Activated T-helper 17 cell treated with anti-CD3 and anti-CD28 coated beads, Interleukin-2, amount 50 U/mL, for 72 hours (primary cell): ENCODE data around the gene ATP13A5. TPM values are rescaled to one million over a fixed set of nuclear protein-coding genes. Genes with fewer than 3 reads are reported as not detected.

Experiments used
- ATAC-seq: fragments of 150-1000 bp; cut with Tn5 transposase; replicated peaks from 2 replicates; pipeline ENCODE4 v1.10.0; 2021; ENCODE audit warnings: mild to moderate bottlenecking, moderate library complexity
- H3K27ac Mint-ChIP-seq: one replicate; pipeline ENCODE4 v1.8.0; 2022; ENCODE audit warnings: mixed read lengths
- H3K27me3 Mint-ChIP-seq: one replicate; pipeline ENCODE4 v1.8.0; 2022; ENCODE audit warnings: mixed read lengths
- H3K36me3 Mint-ChIP-seq: one replicate; pipeline ENCODE4 v1.8.0; 2022; ENCODE audit warnings: low read depth, mild to moderate bottlenecking, mixed read lengths
- H3K4me1 Mint-ChIP-seq: one replicate; pipeline ENCODE4 v1.8.0; 2022; ENCODE audit warnings: mixed read lengths
- H3K4me3 Mint-ChIP-seq: one replicate; pipeline ENCODE4 v1.8.0; 2022; ENCODE audit warnings: mild to moderate bottlenecking, mixed read lengths
- H3K9me3 Mint-ChIP-seq: one replicate; pipeline ENCODE4 v1.8.0; 2022; ENCODE audit warnings: mixed read lengths
- total RNA-seq, 2 donors: library from RNA; stranded (reverse); gene quantifications; one replicate each; pipeline ENCODE4 v1.2.3, GENCODE V29; 2022

ATP13A5 gene
- total RNA-seq, 2 donors from 2014 or later: not detected

DNA sequence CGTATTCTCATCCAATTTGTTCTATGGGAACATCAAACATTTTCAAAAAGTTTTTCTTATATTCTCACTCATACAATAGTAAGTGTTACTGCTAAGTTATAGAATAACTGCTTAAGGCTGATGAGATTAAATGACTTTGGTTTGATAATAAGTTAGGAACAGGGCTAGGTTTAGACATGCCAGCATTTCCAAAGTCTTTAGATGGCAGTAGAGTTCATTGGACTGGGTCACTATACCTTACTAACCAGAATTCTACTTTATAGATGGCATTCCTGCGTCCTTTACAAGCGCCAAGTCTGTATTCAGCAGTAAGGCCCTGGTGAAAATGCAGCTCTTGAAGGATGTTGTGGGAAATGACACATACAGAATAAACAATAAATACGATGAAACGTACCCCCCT, 115.8 kb downstream of the ATP13A5 start:
- H3K27me3 Mint-ChIP-seq: no peaks in the 10 kb centered on the region
- H3K27ac Mint-ChIP-seq: no peak overlapping the region
- no peaks in the 10 kb centered on the region for H3K36me3 Mint-ChIP-seq
- no peak overlapping the region for H3K4me3 Mint-ChIP-seq
- no peaks in the 10 kb centered on the region for H3K4me1 Mint-ChIP-seq
- H3K9me3 Mint-ChIP-seq: no peaks in the 10 kb centered on the region
- ATAC-seq: no peak

DNA sequence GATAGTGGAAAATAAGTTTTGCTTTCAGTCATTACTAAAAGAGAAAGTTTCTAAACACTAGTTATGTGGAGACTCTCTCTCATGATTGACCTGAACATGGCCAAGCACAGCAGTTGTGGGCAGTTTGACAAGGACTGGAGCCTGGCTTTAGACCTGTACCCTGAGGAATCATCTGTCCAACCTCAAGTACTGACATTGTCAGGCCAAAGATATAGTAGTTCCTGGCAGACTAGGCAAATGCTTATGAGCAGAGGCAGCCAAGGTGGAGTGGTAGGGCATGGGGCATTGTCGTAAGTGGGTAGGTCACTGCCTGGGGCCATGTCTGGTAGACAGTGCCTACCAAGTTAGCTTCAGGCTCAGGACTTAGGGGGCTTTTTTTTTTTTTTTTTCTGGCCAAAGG, 116.6 kb downstream of the ATP13A5 start:
- no peak for ATAC-seq
- H3K4me1 Mint-ChIP-seq: no peaks in the 10 kb centered on the region
- no peaks in the 10 kb centered on the region for H3K36me3 Mint-ChIP-seq
- H3K4me3 Mint-ChIP-seq: no peak overlapping the region
- H3K9me3 Mint-ChIP-seq: no peaks in the 10 kb centered on the region
- H3K27me3 Mint-ChIP-seq: no peaks in the 10 kb centered on the region
- no peak overlapping the region for H3K27ac Mint-ChIP-seq

DNA sequence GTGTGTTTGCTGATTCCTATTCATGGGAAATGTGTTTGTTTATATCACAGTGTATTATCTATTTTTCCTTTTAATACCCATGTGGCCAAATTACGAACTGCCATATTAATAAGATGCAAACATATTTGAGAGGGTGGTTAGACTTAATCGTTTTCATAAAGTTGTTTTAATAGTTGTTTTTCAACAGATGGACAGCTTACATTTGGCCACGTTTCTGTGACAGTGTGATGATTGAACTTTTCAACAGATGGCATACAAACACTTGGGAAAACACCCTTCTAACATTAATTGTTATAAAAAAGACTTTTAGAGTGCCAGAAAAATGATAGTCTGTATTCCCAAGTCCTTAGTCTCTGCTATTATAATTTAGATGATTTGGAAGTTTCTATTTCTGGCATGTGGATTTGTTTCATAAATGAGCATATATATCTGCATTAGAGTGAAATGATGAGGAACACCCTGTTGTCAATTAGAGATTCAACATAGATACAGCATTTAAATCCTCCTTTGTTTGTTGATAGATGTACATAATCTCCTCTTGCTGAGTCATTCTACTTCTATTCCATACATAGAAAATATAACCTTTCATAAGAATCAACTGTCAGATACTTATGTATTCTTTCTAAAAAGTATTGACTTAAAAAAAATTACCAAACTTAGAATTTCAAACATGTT, 124.4 kb downstream of the ATP13A5 start:
- Mint-ChIP-seq H3K4me1 (no peaks in the 10 kb centered on the region), H3K4me3 (no peak overlapping the region)

DNA sequence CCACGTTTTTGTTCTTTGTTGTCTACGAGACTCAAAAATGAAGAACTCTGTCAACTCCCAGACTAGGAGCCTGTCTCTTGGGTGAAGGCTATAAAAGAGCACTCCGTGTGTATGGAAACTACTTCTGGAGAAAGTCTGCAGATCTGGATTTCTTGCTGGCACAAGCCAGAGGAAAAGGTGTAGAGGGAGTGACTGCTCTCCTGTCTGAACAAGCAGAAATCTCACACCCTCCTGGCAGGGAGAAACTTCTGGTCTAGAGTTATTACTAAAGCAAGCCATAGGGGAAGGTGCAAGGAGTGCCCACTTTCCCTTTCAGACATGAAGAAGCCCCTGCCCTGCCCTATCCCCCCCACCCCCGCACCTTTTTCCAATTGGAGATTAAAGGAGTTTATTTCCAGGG, 128.1 kb downstream of the ATP13A5 start:
- H3K4me3 Mint-ChIP-seq: no peak overlapping the region
- ATAC-seq: no peak
- no peaks in the 10 kb centered on the region for H3K4me1 Mint-ChIP-seq
- H3K27ac Mint-ChIP-seq: no peak overlapping the region
- peaks cover 23% of the 10 kb centered on the region for H3K27me3 Mint-ChIP-seq
- H3K9me3 Mint-ChIP-seq: peaks cover 38% of the 10 kb centered on the region
- H3K36me3 Mint-ChIP-seq: no peaks in the 10 kb centered on the region

More for the DNA sequence above, 124.4 kb downstream of the ATP13A5 start:
- Mint-ChIP-seq H3K27ac (no peak overlapping the region), H3K9me3 (peaks cover 15% of the 10 kb centered on the region), H3K27me3 (peaks cover 20% of the 10 kb centered on the region), H3K36me3 (no peaks in the 10 kb centered on the region)
- no peak for ATAC-seq

DNA sequence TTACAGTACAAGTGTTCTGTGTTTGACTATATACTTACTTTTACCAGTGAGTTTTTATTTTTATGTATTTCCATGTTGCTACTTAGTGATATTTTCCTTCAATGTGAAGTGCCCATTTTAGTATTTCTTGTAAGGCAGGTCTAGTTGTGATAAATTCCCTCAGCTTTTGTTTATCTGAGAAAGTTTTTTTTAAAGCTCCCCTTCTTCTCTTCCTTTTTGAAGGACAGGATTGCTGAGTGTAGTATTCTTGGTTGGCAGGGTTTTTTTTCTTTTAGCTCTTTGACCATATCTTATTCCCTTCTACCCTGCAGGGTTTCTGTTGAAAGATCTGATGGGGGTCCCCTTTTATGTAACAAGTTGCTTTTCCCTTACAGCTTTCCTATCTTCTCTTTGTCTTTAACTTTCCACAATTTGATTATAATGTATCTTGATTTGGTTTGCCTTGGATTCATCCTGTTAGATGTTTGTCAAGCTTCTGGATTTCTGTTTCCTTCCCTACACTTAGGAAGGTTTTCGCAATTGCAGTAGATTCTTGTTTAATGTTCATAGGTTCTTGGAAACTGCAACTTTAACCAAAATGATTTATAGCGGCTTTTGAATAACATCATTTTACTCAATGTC, 129.6 kb downstream of the ATP13A5 start:
- no peak overlapping the region for H3K4me3 Mint-ChIP-seq
- H3K27ac Mint-ChIP-seq: no peak overlapping the region
- H3K36me3 Mint-ChIP-seq: no peaks in the 10 kb centered on the region
- no peak for ATAC-seq
- H3K27me3 Mint-ChIP-seq: peaks cover 24% of the 10 kb centered on the region
- H3K4me1 Mint-ChIP-seq: no peaks in the 10 kb centered on the region
- H3K9me3 Mint-ChIP-seq: peaks cover 38% of the 10 kb centered on the region

DNA sequence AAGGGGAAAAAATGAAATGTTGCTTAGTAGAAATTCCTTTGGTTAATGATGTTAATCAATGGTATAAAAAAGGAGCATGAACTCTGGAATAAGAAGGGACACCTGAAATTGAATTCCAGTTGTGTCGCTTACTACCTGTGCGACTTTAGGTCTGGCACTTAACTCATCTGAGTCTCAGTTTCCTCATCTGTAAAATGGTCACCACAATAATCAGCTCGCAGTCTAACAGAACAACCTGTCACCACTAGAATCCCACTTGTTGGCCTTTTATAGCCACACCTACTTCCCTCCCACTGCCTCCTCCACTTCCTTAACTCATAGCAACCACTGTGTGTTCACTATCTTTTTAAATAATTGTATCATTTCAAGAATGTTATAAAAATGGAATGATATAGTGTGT, 135.0 kb downstream of the ATP13A5 start:
- H3K4me3 Mint-ChIP-seq: no peak overlapping the region
- no peak overlapping the region for H3K27ac Mint-ChIP-seq
- ATAC-seq: no peak
- no peaks in the 10 kb centered on the region for H3K4me1 Mint-ChIP-seq
- no peaks in the 10 kb centered on the region for H3K36me3 Mint-ChIP-seq
- H3K27me3 Mint-ChIP-seq: peaks cover 37% of the 10 kb centered on the region
- peaks cover 19% of the 10 kb centered on the region for H3K9me3 Mint-ChIP-seq

DNA sequence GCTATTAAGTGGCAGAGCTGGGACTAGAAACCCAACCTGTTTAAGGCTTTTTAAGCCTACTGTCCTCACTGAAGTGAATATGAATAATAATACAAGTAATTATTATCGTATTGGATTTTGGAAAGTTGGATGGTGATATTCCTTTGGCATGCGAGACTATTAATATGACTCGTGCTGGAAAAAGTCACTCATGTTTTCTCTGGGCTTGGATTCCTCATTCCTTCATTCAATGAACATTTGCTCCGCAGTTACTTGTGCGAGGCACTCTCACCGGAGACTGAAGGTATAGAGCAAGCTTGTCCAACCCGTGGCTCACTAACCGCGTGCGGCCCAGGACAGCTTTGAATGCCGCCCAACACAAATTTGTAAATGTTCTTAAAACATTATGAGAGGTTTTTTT, 136.8 kb downstream of the ATP13A5 start:
- H3K27me3 Mint-ChIP-seq: peaks cover 38% of the 10 kb centered on the region
- H3K4me1 Mint-ChIP-seq: no peaks in the 10 kb centered on the region
- ATAC-seq: no peak
- H3K4me3 Mint-ChIP-seq: no peak overlapping the region
- H3K27ac Mint-ChIP-seq: no peak overlapping the region
- H3K36me3 Mint-ChIP-seq: no peaks in the 10 kb centered on the region
- H3K9me3 Mint-ChIP-seq: peaks cover 6% of the 10 kb centered on the region

DNA sequence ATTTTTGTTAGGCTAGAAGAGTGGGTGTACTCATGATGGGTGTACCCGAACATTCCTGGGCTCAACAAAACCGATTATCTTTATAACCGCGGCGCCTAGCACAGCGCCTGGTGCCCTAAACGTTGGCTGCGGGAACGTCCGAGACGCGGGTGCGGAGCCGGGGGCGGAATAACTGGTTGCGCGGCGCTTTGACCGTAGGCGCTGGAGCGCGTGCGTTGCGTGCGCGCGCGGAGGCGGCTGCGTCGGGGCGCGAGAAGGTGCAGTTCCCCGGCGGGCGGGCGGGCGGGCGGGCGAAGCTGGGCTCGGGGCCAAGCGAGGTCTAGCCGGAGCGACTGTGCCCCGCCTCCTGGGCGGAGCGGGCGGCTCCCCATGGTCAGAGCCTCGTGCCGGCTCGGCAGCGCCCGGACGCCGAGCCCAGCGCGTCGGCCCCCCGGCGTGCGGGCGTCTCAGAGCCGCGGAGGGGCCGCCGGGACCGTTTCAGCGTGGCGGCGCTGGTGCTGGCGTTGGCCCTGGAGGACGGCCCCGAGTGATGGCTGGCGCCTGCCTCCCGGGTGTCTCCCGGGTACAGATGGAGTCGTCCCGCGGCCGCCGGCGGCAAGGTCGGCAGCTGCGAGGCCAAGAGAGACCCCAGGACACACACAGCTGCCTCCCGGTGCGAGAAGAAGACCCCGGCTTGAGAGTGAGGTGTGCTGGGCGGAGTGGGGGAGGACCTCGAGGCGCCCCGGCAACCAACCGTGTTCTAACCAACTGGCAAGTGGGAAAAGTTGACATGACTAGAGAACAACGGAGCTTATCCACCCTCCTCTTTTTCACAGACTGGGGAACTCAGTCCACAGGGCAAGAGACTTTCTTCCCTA, 137.5 kb downstream of the ATP13A5 start, which contains the start of gene PLAAT1:
TSS of gene PLAAT1 (plus strand) at position 373 of the 857 bp plus-strand sequence. CDS start 14,429 bp downstream, outside the sequence.
- H3K4me1 Mint-ChIP-seq: no peaks in the 10 kb centered on the region
- peaks cover 35% of the 10 kb centered on the region for H3K27me3 Mint-ChIP-seq
- H3K36me3 Mint-ChIP-seq: no peaks in the 10 kb centered on the region
- peaks cover 5% of the 10 kb centered on the region for H3K9me3 Mint-ChIP-seq
- ATAC-seq: peak; percentile 47
- H3K27ac Mint-ChIP-seq: no peak within 1 kb of the TSS
- peak within 1 kb of the TSS; percentile 37 for H3K4me3 Mint-ChIP-seq

DNA sequence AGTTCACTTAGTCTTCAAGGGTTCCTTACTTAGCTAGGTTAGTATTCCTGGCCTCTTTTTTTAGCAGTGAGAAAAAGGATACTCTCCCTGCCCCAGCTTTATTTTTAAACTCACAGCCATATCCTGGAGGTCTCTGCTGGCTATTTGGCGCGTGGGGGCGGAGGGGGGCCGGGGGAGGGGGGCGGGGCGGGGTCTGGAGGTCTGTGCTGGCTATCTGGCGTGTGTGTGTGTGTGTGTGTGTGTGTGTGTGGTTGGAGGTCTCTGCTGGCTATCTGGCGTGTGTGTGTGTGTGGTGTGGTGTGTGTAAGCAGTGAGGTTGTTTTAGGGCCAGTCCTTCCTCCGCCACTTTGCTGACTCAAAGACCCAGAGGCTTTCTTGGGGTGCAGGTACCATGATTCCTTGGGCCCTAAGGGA, 138.1 kb downstream of the ATP13A5 start:
- Mint-ChIP-seq H3K27me3 (peaks cover 30% of the 10 kb centered on the region), H3K4me3 (peak overlapping the region; percentile 37), H3K9me3 (no peaks in the 10 kb centered on the region), H3K27ac (no peak overlapping the region), H3K4me1 (no peaks in the 10 kb centered on the region), H3K36me3 (no peaks in the 10 kb centered on the region)
- ATAC-seq: no peak

DNA sequence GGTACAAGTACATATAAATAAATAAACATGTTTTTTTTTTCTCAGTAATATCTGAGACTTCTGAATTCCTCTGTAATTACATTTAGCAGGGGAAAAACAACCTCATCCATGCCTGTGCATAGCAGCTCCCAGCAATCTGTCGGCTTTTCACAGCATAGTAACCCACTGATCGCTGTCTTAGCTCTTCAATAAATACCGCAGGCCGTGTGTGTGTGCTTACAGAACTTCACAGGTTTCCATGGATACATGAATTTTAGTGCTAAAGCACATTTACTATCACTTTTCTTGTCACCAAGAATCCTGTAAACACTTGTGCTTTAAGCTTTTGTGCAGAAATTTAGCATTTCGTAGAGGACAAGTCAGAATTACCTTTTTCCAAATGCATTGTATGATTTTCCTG, 141.5 kb downstream of the ATP13A5 start:
- Mint-ChIP-seq H3K27ac (no peak overlapping the region), H3K36me3 (no peaks in the 10 kb centered on the region), H3K27me3 (peaks cover 13% of the 10 kb centered on the region), H3K4me3 (no peak overlapping the region), H3K4me1 (no peaks in the 10 kb centered on the region), H3K9me3 (no peaks in the 10 kb centered on the region)
- ATAC-seq: no peak

DNA sequence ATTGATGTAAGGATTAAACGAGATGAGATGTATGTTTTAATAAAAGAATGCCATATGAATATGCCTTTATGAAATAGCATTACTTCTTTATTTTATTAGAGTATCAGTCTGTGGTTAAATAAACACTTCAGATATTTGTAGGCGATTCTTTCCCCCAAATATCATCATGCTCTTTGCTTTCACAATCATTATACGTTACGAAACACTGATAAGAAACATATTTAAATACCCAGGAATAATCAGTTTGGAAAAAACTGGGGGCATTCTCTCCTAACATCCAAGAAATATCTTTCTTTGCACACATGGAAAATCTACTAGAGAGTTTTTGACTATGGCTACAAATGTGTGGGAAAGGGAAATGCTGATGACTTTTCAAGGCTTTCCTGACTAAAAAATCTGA, 142.0 kb downstream of the ATP13A5 start:
- ATAC-seq: no peak
- no peaks in the 10 kb centered on the region for H3K4me1 Mint-ChIP-seq
- no peaks in the 10 kb centered on the region for H3K36me3 Mint-ChIP-seq
- H3K27ac Mint-ChIP-seq: no peak overlapping the region
- peaks cover 10% of the 10 kb centered on the region for H3K27me3 Mint-ChIP-seq
- no peaks in the 10 kb centered on the region for H3K9me3 Mint-ChIP-seq
- no peak overlapping the region for H3K4me3 Mint-ChIP-seq

DNA sequence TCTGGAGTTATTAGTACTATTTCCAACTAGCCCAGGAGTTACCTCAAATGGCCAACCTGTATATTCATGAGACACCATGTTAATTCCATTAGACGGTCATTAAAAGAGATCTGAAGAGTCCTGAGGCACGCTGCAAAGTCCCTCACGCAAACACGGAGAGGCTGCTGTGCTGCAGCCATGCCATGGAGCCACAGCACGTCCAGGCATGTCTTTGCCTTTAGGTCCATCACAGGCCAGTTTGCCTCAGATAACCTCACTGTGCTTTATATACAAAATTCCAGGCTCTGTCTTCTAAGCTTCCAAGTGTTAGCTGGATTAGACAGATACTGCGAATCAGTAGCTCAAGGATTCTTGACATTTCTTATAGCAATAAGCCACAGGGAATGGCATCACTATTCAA, 147.4 kb downstream of the ATP13A5 start:
- peaks cover 9% of the 10 kb centered on the region for H3K27me3 Mint-ChIP-seq
- no peak overlapping the region for H3K4me3 Mint-ChIP-seq
- H3K4me1 Mint-ChIP-seq: no peaks in the 10 kb centered on the region
- no peak overlapping the region for H3K27ac Mint-ChIP-seq
- ATAC-seq: no peak
- H3K36me3 Mint-ChIP-seq: no peaks in the 10 kb centered on the region
- H3K9me3 Mint-ChIP-seq: no peaks in the 10 kb centered on the region

DNA sequence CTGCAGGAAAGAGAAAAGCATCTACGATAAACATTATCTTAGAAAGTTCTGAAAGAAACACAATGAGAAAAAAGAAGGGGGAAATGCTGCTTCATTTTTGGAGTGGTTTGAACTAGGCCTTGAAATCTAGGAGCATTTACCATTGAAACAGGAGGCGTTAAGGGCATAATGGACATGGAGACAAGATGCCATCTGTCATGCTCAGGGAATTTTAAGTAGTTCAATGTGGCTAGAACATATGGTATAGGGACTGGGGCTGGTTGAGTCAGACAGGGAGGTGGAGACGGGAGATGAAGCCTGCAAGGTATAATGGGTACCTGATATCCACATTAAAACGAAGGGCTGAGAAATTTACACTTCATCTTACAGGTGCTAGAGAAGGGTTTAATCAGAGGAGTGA, 147.9 kb downstream of the ATP13A5 start:
- ATAC-seq: no peak
- Mint-ChIP-seq H3K4me1 (no peaks in the 10 kb centered on the region), H3K27ac (no peak overlapping the region), H3K9me3 (no peaks in the 10 kb centered on the region), H3K4me3 (no peak overlapping the region), H3K27me3 (peaks cover 14% of the 10 kb centered on the region), H3K36me3 (no peaks in the 10 kb centered on the region)

DNA sequence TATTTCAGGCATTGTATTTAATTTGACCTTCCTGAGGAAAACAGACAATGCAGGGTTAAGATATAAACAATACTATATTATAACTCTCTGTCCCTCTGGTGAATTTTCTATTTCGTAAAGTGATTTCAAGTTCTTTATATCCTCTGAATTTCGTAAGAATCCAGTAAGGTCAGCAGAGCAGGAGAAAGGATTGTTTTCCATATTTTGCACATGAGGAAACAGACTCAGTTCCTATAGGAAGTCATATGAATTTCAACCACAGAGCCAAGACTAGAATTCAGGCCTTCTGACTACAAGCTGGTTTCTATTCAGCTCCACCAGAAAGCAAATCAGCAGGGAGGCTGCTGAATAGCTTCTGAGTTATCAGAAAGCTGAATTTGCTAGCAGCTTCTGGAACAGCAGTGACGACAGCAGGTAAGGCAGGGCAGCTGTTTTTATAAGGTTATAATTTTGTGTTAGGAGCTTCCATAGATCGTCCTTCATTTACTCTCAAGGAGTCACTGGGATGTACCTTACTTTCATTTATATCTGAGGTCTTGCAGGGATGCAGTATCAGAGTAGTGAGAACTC, 148.6 kb downstream of the ATP13A5 start:
- no peaks in the 10 kb centered on the region for H3K4me1 Mint-ChIP-seq
- peaks cover 18% of the 10 kb centered on the region for H3K27me3 Mint-ChIP-seq
- H3K4me3 Mint-ChIP-seq: no peak overlapping the region
- H3K36me3 Mint-ChIP-seq: no peaks in the 10 kb centered on the region
- ATAC-seq: no peak
- no peaks in the 10 kb centered on the region for H3K9me3 Mint-ChIP-seq
- no peak overlapping the region for H3K27ac Mint-ChIP-seq
